Psoas muscle (tissue), 8 donors: ENCODE measurements around the gene TJP3. TPM values are rescaled to one million over a fixed set of nuclear protein-coding genes. Genes with fewer than 3 reads are reported as not detected.
A peak's percentile ranks its signal among the peaks of the same experiment; 100 is the strongest.

ENCODE experiments used
- ATAC-seq, 4 donors: fragments of 200-7000 bp; cut with Tn5 transposase; one replicate each; pipeline ENCODE4 v1.9.1; 2020; ENCODE audit warnings: moderate library complexity in 3 of 4, mild to moderate bottlenecking in 2 of 4
- DNase-seq, 2 donors: peaks; one replicate each; pipeline ENCODE4 v3.0.0-alpha.2; 2020
- H3K27ac ChIP-seq: fragments of 200-600 bp; one replicate; pipeline ENCODE4 v1.8.0; 2022
- H3K27me3 ChIP-seq, 3 donors: fragments of 200-600 bp in 1 of 3; one replicate each; pipeline versions ENCODE4 v1.6.1 to v1.8.0; 2013 to 2022; ENCODE audit warnings: low read length in 2 of 3, mild to moderate bottlenecking in 2 of 3, moderate library complexity in 1 of 3; ENCODE audit not compliant: insufficient read depth in 3 of 3
- H3K36me3 ChIP-seq, 2 donors: fragments of 200-600 bp in 1 of 2; one replicate each; pipeline versions ENCODE4 v1.6.1 to v1.8.0; 2013 to 2022; ENCODE audit warnings: low read depth in 1 of 2, mild to moderate bottlenecking in 1 of 2, moderate library complexity in 1 of 2; ENCODE audit not compliant: insufficient read depth in 1 of 2
- H3K4me1 ChIP-seq: fragments of 200-600 bp; one replicate; pipeline ENCODE4 v1.8.0; 2022
- H3K4me3 ChIP-seq: fragments of 200-600 bp; one replicate; pipeline ENCODE4 v1.8.0; 2022; ENCODE audit warnings: mild to moderate bottlenecking
- H3K9me3 ChIP-seq: fragments of 200-600 bp; one replicate; pipeline ENCODE4 v1.8.0; 2022
- WGBS, 3 donors: extraction: QIAGEN DNeasy Blood & Tissue Kit; methylation state at CpG; one replicate each; pipeline versions ENCODE4 v1.1.6 to v1.1.7; 2013; 5-methylcytosine and 5-hydroxymethylcytosine counted together
- intact Hi-C, 2 donors: fragments of 100-400 bp; cut with DNase I; formaldehyde crosslinking; loops; one replicate each; pipeline versions ENCODE4 v1.11.0 to v1.14.2; 2022
- polyA plus RNA-seq, 3 donors: library from polyadenylated mRNA; stranded (reverse); fragments of 200-250 nt; gene quantifications; one replicate each; pipeline ENCODE4 v1.2.3, GENCODE V29; 2013
- total RNA-seq, 4 donors: library from RNA; stranded (reverse); fragmentation: NEBNext Ultra II Directional in 2 of 4; extraction: Animal tissue kit (Norgen Biotek cat#: 25700) in 2 of 4; gene quantifications; one replicate each; pipeline versions ENCODE4 v1.2.1 to v1.2.4, GENCODE V29; 2021 to 2023
- TF ChIP-seq, protein P1 (sequence below): fragments of 200-600 bp; IDR thresholded peaks from one replicate; pipeline ENCODE4 v1.8.0; 2022; ENCODE audit warnings: antibody characterized with exemption
- donor health status: healthy with polysubstance abuse.
- donor health status: DM: no; HTN: no; CAD: no; lungs with moderate emphysema.
- donor health status: Bipolar disorder and iron deficiency.
- donor health status: healthy.
- donor health status: DM: yes; HTN: yes; CAD: no.
- donor health status: DM: no; HTN: no; CAD: no.
- donor health status: DM: no; HTN: no; CAD: no.
- donor health status: DM: yes; HTN: yes; CAD: no.

TJP3 gene
- total and polyA plus RNA-seq, 7 donors = 0.21 to 2.7 (median 0.48) TPM; not detected in 1

- whole genome bisulfite sequencing, 3 donors = 57 to 63% (median 62%) methylated on average over 31 of the region's 31 CpGs
- ATAC-seq (no peak), DNase-seq (no peak)
- intact Hi-C loops = no loop called here
- Histone ChIP-seq H3K9me3 (no peaks in the 10 kb centered on the region), H3K27ac (no peak overlapping the region), H3K36me3 (peaks cover 3 to 25% of the 10 kb centered on the region in 2 donors), H3K4me1 (no peaks in the 10 kb centered on the region), H3K4me3 (no peak overlapping the region), H3K27me3 (peaks cover 0 to 7% (median 0%) of the 10 kb centered on the region in 3 donors)
- TF ChIP-seq, protein P1, sequence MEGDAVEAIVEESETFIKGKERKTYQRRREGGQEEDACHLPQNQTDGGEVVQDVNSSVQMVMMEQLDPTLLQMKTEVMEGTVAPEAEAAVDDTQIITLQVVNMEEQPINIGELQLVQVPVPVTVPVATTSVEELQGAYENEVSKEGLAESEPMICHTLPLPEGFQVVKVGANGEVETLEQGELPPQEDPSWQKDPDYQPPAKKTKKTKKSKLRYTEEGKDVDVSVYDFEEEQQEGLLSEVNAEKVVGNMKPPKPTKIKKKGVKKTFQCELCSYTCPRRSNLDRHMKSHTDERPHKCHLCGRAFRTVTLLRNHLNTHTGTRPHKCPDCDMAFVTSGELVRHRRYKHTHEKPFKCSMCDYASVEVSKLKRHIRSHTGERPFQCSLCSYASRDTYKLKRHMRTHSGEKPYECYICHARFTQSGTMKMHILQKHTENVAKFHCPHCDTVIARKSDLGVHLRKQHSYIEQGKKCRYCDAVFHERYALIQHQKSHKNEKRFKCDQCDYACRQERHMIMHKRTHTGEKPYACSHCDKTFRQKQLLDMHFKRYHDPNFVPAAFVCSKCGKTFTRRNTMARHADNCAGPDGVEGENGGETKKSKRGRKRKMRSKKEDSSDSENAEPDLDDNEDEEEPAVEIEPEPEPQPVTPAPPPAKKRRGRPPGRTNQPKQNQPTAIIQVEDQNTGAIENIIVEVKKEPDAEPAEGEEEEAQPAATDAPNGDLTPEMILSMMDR = no peak
These were observed 38.3 kb downstream of the TJP3 start for GRCh38 chr19:3746371-3747056.

- no peak overlapping the region for H3K27ac ChIP-seq
- peaks cover 3 to 49% of the 10 kb centered on the region in 2 donors for H3K36me3 ChIP-seq
- H3K27me3 ChIP-seq = peaks cover 0 to 7% (median 0%) of the 10 kb centered on the region in 3 donors
- WGBS, 3 donors = 57 to 71% (median 58%) methylated on average over 8 of the region's 8 CpGs
- H3K9me3 ChIP-seq = no peaks in the 10 kb centered on the region
- ATAC-seq = peak in 3 of 4 donors; percentile 30 to 71 (median 39)
- intact Hi-C loops = no loop called here
- DNase-seq = no peak
- no peak overlapping the region for H3K4me3 ChIP-seq
- no peaks in the 10 kb centered on the region for H3K4me1 ChIP-seq
- TF ChIP-seq, protein P1 = no peak
These were observed 40.8 kb downstream of the TJP3 start for GRCh38 chr19:3748965-3749364.

DNA sequence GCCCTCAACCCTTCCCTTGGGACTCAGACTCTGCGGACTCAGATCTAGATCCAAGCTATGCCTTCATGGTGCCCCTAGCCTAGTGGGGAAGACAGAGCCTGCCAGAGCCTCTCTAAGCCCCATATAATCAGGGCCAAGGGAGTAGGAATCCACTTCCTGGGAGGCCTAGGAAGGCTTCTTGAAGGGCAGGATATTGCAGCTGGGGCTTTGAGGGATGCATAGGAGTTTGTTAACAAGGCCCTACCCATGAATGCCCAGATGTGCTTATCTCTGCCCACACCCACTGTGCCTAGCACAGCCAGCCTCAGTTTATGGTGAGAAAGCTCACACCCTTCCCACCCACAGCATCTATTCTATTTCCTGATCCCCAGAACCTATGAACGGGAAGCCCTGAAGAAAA is 42.0 kb downstream of the TJP3 start:
- intact Hi-C loops = no loop called here

DNA sequence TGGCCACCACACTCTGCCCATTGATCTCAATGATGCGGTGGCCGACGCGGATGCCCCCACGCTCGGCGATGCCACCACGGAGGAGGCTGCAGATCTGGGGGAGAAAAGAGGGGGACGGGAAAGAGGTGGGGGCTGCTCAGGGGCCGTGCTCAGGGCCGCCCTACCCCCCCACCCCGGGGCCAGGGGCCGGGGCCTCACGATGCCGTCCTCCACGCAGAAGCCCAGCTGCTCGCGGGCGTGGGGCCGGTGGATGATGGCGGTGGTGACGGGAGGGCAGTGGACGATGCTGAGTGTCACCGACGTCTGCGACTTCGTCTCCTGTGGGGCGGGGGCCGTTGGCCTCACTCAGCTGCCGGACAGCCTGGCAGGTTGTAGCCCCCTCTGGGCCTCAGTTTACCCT is 43.1 kb downstream of the TJP3 start:
- TF ChIP-seq, protein P1 = no peak
- WGBS, 3 donors = 88 to 96% (median 92%) methylated on average over 29 to 30 of the region's 30 CpGs
- intact Hi-C loops = no loop called here
- Histone ChIP-seq H3K4me1 (no peaks in the 10 kb centered on the region), H3K4me3 (no peak overlapping the region), H3K9me3 (no peaks in the 10 kb centered on the region), H3K27ac (no peak overlapping the region), H3K36me3 (peaks cover 5 to 61% of the 10 kb centered on the region in 2 donors), H3K27me3 (peaks cover 0 to 7% (median 0%) of the 10 kb centered on the region in 3 donors)
- DNase-seq = no peak
- no peak for ATAC-seq

More for the DNA sequence above, 42.0 kb downstream of the TJP3 start:
- WGBS, 3 donors = 97 to 100% (median 99%) methylated on average over 2 of the region's 2 CpGs
- H3K27ac ChIP-seq = no peak overlapping the region
- H3K4me1 ChIP-seq = no peaks in the 10 kb centered on the region
- no peak for DNase-seq
- no peak overlapping the region for H3K4me3 ChIP-seq
- peaks cover 5 to 61% of the 10 kb centered on the region in 2 donors for H3K36me3 ChIP-seq
- peaks cover 0 to 7% (median 0%) of the 10 kb centered on the region in 3 donors for H3K27me3 ChIP-seq
- no peaks in the 10 kb centered on the region for H3K9me3 ChIP-seq
- TF ChIP-seq, protein P1 = no peak
- no peak for ATAC-seq
